IMR-90 (cell line): ENCODE results near the gene HECW1. TPM values are rescaled to one million over a fixed set of nuclear protein-coding genes. Genes with fewer than 3 reads are reported as not detected.

ENCODE experiments used
- ATAC-seq: fragments of 200-7000 bp; cut with Tn5 transposase; 2 replicates; pipeline ENCODE4 v1.9.1; 2020; ENCODE audit warnings: low read depth, mild to moderate bottlenecking, moderate library complexity
- BruUV-seq: library from RNA; stranded (reverse); fragments of 400-500 nt; replicated peaks from 2 replicates; lab custom pipeline; 2021; lab: Mats Ljungman, UMichigan
- CTCF ChIA-PET: fragments of 300-600 bp; formaldehyde crosslinking; extraction: SDS; loops from one replicate; lab custom pipeline; 2021; ENCODE audit warnings: antibody characterized with exemption; lab: Yijun Ruan, JAX
- POLR2A ChIA-PET: fragments of 300-600 bp; sonication (Branson Sonifier 250); formaldehyde crosslinking; loops from one replicate; lab custom pipeline; 2022; ENCODE audit warnings: antibody characterized with exemption; ENCODE audit not compliant: unreplicated experiment; lab: Charles Lee
- DNase-seq: peaks from one replicate; pipeline ENCODE4 v3.0.0; 2013
- H2AFZ ChIP-seq: replicated peaks from 2 replicates; pipeline ENCODE3; 2013; ENCODE audit warnings: low read length, mild to moderate bottlenecking; ENCODE audit not compliant: poor library complexity
- H2AK5ac ChIP-seq: 2 replicates; pipeline ENCODE4 v1.6.1; 2013; ENCODE audit warnings: low read depth, low read length, inconsistent platforms
- H2AK9ac ChIP-seq: replicated peaks from 2 replicates; pipeline ENCODE3; 2013; ENCODE audit warnings: mild to moderate bottlenecking, low read depth, low read length, moderate library complexity; ENCODE audit not compliant: poor library complexity
- H2BK120ac ChIP-seq: 2 replicates; pipeline ENCODE4 v1.6.1; 2013; ENCODE audit warnings: low read depth, low read length, inconsistent platforms
- H2BK15ac ChIP-seq: 3 replicates; pipeline ENCODE4 v1.6.1; 2013; ENCODE audit warnings: low read depth, low read length, inconsistent platforms
- H2BK20ac ChIP-seq: 2 replicates; pipeline ENCODE4 v1.6.1; 2013; ENCODE audit warnings: low read depth, mild to moderate bottlenecking, inconsistent platforms, low read length, moderate library complexity
- H2BK5ac ChIP-seq: 2 replicates; pipeline ENCODE4 v1.6.1; 2013; ENCODE audit warnings: mild to moderate bottlenecking, low read depth, low read length, inconsistent platforms; ENCODE audit not compliant: poor library complexity, severe bottlenecking
- H3K14ac ChIP-seq: replicated peaks from 2 replicates; pipeline ENCODE4 v1.6.1; 2013; ENCODE audit warnings: low read depth, low read length, inconsistent platforms
- H3K18ac ChIP-seq: 2 replicates; pipeline ENCODE4 v1.6.1; 2013; ENCODE audit warnings: low read depth, low read length, control low read depth
- H3K23ac ChIP-seq: 2 replicates; pipeline ENCODE4 v1.6.1; 2013; ENCODE audit warnings: low read depth, low read length, inconsistent platforms
- H3K27ac ChIP-seq: 2 replicates; pipeline ENCODE4 v1.5.1; 2013; ENCODE audit warnings: mild to moderate bottlenecking, control low read depth, low read length; ENCODE audit not compliant: insufficient read depth
- H3K27me3 ChIP-seq: 2 replicates; pipeline ENCODE4 v1.6.1; 2013; ENCODE audit warnings: low read length; ENCODE audit not compliant: control insufficient read depth, insufficient read depth
- H3K36me3 ChIP-seq: 2 replicates; pipeline ENCODE4 v1.6.1; 2013; ENCODE audit warnings: low read length, mixed read lengths; ENCODE audit not compliant: control insufficient read depth, insufficient read depth
- H3K4ac ChIP-seq: 2 replicates; pipeline ENCODE4 v1.6.1; 2013; ENCODE audit warnings: low read depth, low read length, inconsistent platforms
- H3K4me1 ChIP-seq: 2 replicates; pipeline ENCODE4 v1.6.1; 2013; ENCODE audit warnings: low read length, mixed read lengths; ENCODE audit not compliant: control insufficient read depth, insufficient read depth
- H3K4me2 ChIP-seq: 2 replicates; pipeline ENCODE4 v1.6.1; 2013; ENCODE audit warnings: low read depth, mild to moderate bottlenecking, control low read depth, low read length, moderate library complexity
- H3K4me3 ChIP-seq: 2 replicates; pipeline ENCODE4 v1.5.1; 2013; ENCODE audit warnings: low read depth, mild to moderate bottlenecking, control low read depth, low read length, moderate library complexity; ENCODE audit not compliant: insufficient read depth
- H3K56ac ChIP-seq: 2 replicates; pipeline ENCODE4 v1.6.1; 2013; ENCODE audit warnings: low read length, inconsistent platforms; ENCODE audit not compliant: insufficient read depth; ENCODE audit errors: extremely low read depth
- H3K79me1 ChIP-seq, 2 experiments: 2 replicates each; pipeline ENCODE4 v1.6.1; 2013; ENCODE audit warnings: low read length in 2 of 2, inconsistent platforms in 1 of 2, low read depth in 1 of 2
- H3K9ac ChIP-seq: 2 replicates; pipeline ENCODE4 v1.6.1; 2013; ENCODE audit warnings: low read depth, low read length, control low read depth
- H3K9me1 ChIP-seq: 2 replicates; pipeline ENCODE4 v1.6.1; 2013; ENCODE audit warnings: low read length, inconsistent platforms; ENCODE audit not compliant: insufficient read depth
- H3K9me3 ChIP-seq: 2 replicates; pipeline ENCODE4 v1.6.1; 2013; ENCODE audit warnings: low read length; ENCODE audit not compliant: control insufficient read depth, insufficient read depth
- H4K20me1 ChIP-seq: 2 replicates; pipeline ENCODE4 v1.6.1; 2013; ENCODE audit warnings: low read length, inconsistent platforms; ENCODE audit not compliant: insufficient read depth
- H4K5ac ChIP-seq: 2 replicates; pipeline ENCODE4 v1.6.1; 2013; ENCODE audit warnings: mild to moderate bottlenecking, low read depth, low read length, control low read depth
- H4K8ac ChIP-seq, 2 experiments: 2 replicates each; pipeline ENCODE4 v1.6.1; 2013; ENCODE audit warnings: low read depth in 2 of 2, low read length in 2 of 2, control low read depth in 1 of 2, inconsistent platforms in 1 of 2
- H4K91ac ChIP-seq: 2 replicates; pipeline ENCODE4 v1.6.1; 2013; ENCODE audit warnings: low read depth, low read length, inconsistent platforms; ENCODE audit not compliant: insufficient read depth
- BHLHE40 ChIP-seq: fragments of 150-350 bp; IDR thresholded peaks from 2 replicates; pipeline ENCODE4 v1.6.1; 2016; ENCODE audit warnings: mild to moderate bottlenecking, low read depth, low read length
- CEBPB ChIP-seq: IDR thresholded peaks from 2 replicates; pipeline ENCODE4 v1.6.1; 2012; ENCODE audit warnings: low read depth, low read length, improper control_type of control experiment
- CHD1 ChIP-seq: IDR thresholded peaks from 2 replicates; pipeline ENCODE4 v1.6.1; 2012; ENCODE audit warnings: low read depth, low read length, improper control_type of control experiment
- CTCF ChIP-seq: conservative IDR thresholded peaks from 2 replicates; pipeline ENCODE4 v1.5.1; 2012; ENCODE audit warnings: mild to moderate bottlenecking, low read depth, low read length, improper control_type of control experiment
- ELK1 ChIP-seq: fragments of 150-350 bp; IDR thresholded peaks from 2 replicates; pipeline ENCODE4 v1.6.1; 2016; ENCODE audit warnings: low read depth, mild to moderate bottlenecking, low read length, moderate library complexity, borderline replicate concordance
- FOS ChIP-seq: fragments of 150-350 bp; IDR thresholded peaks from 2 replicates; pipeline ENCODE4 v1.6.1; 2016; ENCODE audit warnings: low read depth, low read length
- MAFK ChIP-seq: IDR thresholded peaks from 2 replicates; pipeline ENCODE4 v1.6.1; 2012; ENCODE audit warnings: low read depth, low read length, improper control_type of control experiment
- MAZ ChIP-seq: IDR thresholded peaks from 2 replicates; pipeline ENCODE4 v1.6.1; 2012; ENCODE audit warnings: low read depth, mild to moderate bottlenecking, low read length, improper control_type of control experiment, moderate library complexity, borderline replicate concordance
- MXI1 ChIP-seq: IDR thresholded peaks from 2 replicates; pipeline ENCODE4 v1.6.1; 2012; ENCODE audit warnings: low read depth, mild to moderate bottlenecking, low read length, moderate library complexity, borderline replicate concordance
- NFE2L2 ChIP-seq: fragments of 150-350 bp; IDR thresholded peaks from 2 replicates; pipeline ENCODE4 v1.6.1; 2016; ENCODE audit warnings: low read depth, mild to moderate bottlenecking, low read length
- POLR2A ChIP-seq: IDR thresholded peaks from 2 replicates; pipeline ENCODE4 v1.6.1; 2012; ENCODE audit warnings: mild to moderate bottlenecking, low read depth, low read length
- RAD21 ChIP-seq: IDR thresholded peaks from 2 replicates; pipeline ENCODE4 v1.6.1; 2012; ENCODE audit warnings: low read length, improper control_type of control experiment
- RCOR1 ChIP-seq: IDR thresholded peaks from 2 replicates; pipeline ENCODE4 v1.6.1; 2012; ENCODE audit warnings: mild to moderate bottlenecking, low read length, improper control_type of control experiment; ENCODE audit not compliant: insufficient replicate concordance
- RFX5 ChIP-seq: IDR thresholded peaks from 2 replicates; pipeline ENCODE4 v1.8.0; 2012; ENCODE audit warnings: low read depth, mild to moderate bottlenecking, low read length, moderate library complexity
- SMC3 ChIP-seq: fragments of 150-350 bp; IDR thresholded peaks from 2 replicates; pipeline ENCODE4 v1.6.1; 2016; ENCODE audit warnings: low read depth, mild to moderate bottlenecking, antibody characterized with exemption, low read length, moderate library complexity
- USF2 ChIP-seq: fragments of 150-350 bp; IDR thresholded peaks from 2 replicates; pipeline ENCODE4 v1.6.1; 2017; ENCODE audit warnings: mild to moderate bottlenecking, antibody characterized with exemption, low read length, low read depth
- WGBS, 2 experiments: methylation state at CpG; one replicate each; pipeline versions ENCODE4 v1.1.5 to v1.1.7; 2013; ENCODE audit warnings: missing lambda C conversion rate in 2 of 2; ENCODE audit not compliant: insufficient read length in 1 of 2; ENCODE audit errors: extremely low coverage in 2 of 2; 5-methylcytosine and 5-hydroxymethylcytosine counted together
- dilution Hi-C: fragments of 300-500 bp; cut with HindIII; formaldehyde crosslinking; loops from one replicate; pipeline ENCODE4 v1.14.3; 2018; ENCODE audit warnings: low sequenced_read_pairs; ENCODE audit not compliant: unreplicated experiment
- in situ Hi-C: fragments of 300-500 bp; cut with MboI; formaldehyde crosslinking; loops from 3 replicates; pipeline ENCODE4 v1.14.3; 2019; ENCODE audit warnings: low sequenced_read_pairs, inconsistent platforms, mixed read lengths
- intact Hi-C: fragments of 100-400 bp; cut with micrococcal nuclease; formaldehyde crosslinking; loops from 2 replicates; pipeline ENCODE4 v1.10.0; 2022
- polyA plus RNA-seq, 3 experiments: library from polyadenylated mRNA; depleted of rRNA; stranded (reverse); fragments of >200 nt; gene quantifications; 2 replicates each; pipeline ENCODE4 v1.2.3, GENCODE V29; 2012; ENCODE audit warnings: low replicate concordance in 1 of 3
- total RNA-seq: library from RNA; depleted of rRNA; stranded (reverse); fragments of >200 nt; gene quantifications from 2 replicates; pipeline ENCODE4 v1.2.3, GENCODE V29; 2012

The HECW1 gene
- total and polyA plus RNA-seq, 2 of the 4 experiments (the other 2 are of a cell fraction) = 0.56 to 1.3 TPM

GRCh38 chr7:43568529-43568928 lies 456.1 kb downstream of the HECW1 start:
- in situ Hi-C loops = no loop called here
- POLR2A ChIA-PET = no interaction called here
- no TSS peak for BruUV-seq

More at GRCh38 chr7:43568529-43568928, 456.1 kb downstream of the HECW1 start:
- no peak overlapping the region for H2BK120ac ChIP-seq
- no peak overlapping the region; the same call in 1 of the 2 replicates for H4K5ac ChIP-seq
- H3K9ac ChIP-seq = no peak overlapping the region
- CTCF ChIA-PET = interaction anchor here (1.2 to 1.7 kb wide), 2 partner anchors 14 to 132 kb away, joined by 4 to 7 read pairs; partner anchors contain the start of gene STK17A
- H4K8ac ChIP-seq = no peak overlapping the region
- H2BK15ac ChIP-seq = peak overlapping the region; percentile 36; the same call in 1 of the 3 replicates
- no peak overlapping the region for H3K27ac ChIP-seq
- H3K27me3 ChIP-seq = no peaks in the 10 kb centered on the region
- TF ChIP-seq MAZ (no peak), CEBPB (no peak), RAD21 (no peak), BHLHE40 (no peak), POLR2A (no peak), MAFK (no peak), MXI1 (no peak), CTCF (no peak), ELK1 (no peak), CHD1 (no peak), RFX5 (no peak), RCOR1 (no peak), NFE2L2 (no peak), SMC3 (no peak), USF2 (no peak), FOS (no peak)
- WGBS, 2 experiments = 92% methylated on average over 4 of the region's 6 CpGs; no CpG with 5 or more reads in 1 of the 2 experiments
- H3K9me3 ChIP-seq = no peaks in the 10 kb centered on the region
- no peaks in the 10 kb centered on the region for H3K36me3 ChIP-seq
- dilution Hi-C loops = no loop called here
- H2AFZ ChIP-seq = no peak overlapping the region
- no peak overlapping the region for H2AK9ac ChIP-seq
- H3K4me3 ChIP-seq = no peak overlapping the region
- H3K4me2 ChIP-seq = no peak overlapping the region
- ATAC-seq = no peak
- no peak overlapping the region for H4K91ac ChIP-seq
- H3K18ac ChIP-seq = peak overlapping the region; percentile 64; the same call in 1 of the 2 replicates
- no peak overlapping the region for H2BK20ac ChIP-seq
- no peaks in the 10 kb centered on the region for H3K79me1 ChIP-seq
- DNase-seq = no peak
- intact Hi-C loops = no loop called here
- peaks cover 8% of the 10 kb centered on the region for H3K4me1 ChIP-seq
- H2AK5ac ChIP-seq = peak overlapping the region; percentile 17; the same call in 1 of the 2 replicates
- no peak overlapping the region for H3K14ac ChIP-seq
- H3K23ac ChIP-seq = no peak overlapping the region
- no peak overlapping the region for H3K4ac ChIP-seq
- H3K9me1 ChIP-seq = peaks cover 2% of the 10 kb centered on the region; the same call in 1 of the 2 replicates
- no peak overlapping the region for H2BK5ac ChIP-seq
- no peak overlapping the region for H3K56ac ChIP-seq
- H4K20me1 ChIP-seq = no peaks in the 10 kb centered on the region
